HepG2 (cell line): ENCODE measurements around the gene TMOD3.

Source experiments
- CTCF ChIP-seq: sonication (generic); formaldehyde crosslinking; IDR thresholded peaks from 2 replicates; pipeline ENCODE4 v1.5.0; 2020; ENCODE audit warnings: mild to moderate bottlenecking, missing genetic modification reagents, moderate library complexity
- HNRNPH1 ChIP-seq: fragments of 200-400 bp; formaldehyde crosslinking; optimal IDR thresholded peaks from 2 replicates; pipeline ENCODE3; 2017; ENCODE audit warnings: mild to moderate bottlenecking, low read depth, low read length
- SALL2 ChIP-seq: sonication (generic); formaldehyde crosslinking; IDR thresholded peaks from 2 replicates; pipeline ENCODE4 v1.8.1; 2023; ENCODE audit warnings: mild to moderate bottlenecking, missing genetic modification reagents, inconsistent platforms
- ZC3H13 ChIP-seq: sonication (generic); formaldehyde crosslinking; IDR thresholded peaks from 2 replicates; pipeline ENCODE4 v1.8.1; 2023; ENCODE audit warnings: mild to moderate bottlenecking, missing genetic modification reagents, moderate library complexity
- ZNF274 ChIP-seq: sonication (generic); formaldehyde crosslinking; IDR thresholded peaks from 2 replicates; pipeline ENCODE4 v1.5.1; 2020; ENCODE audit warnings: mild to moderate bottlenecking, missing genetic modification reagents

GRCh38 chr15:51866751-51867150 lies 37.3 kb downstream of the TMOD3 start:
- no peak for TF ChIP-seq SALL2 (CRISPR knock-in tag)
- no peak for TF ChIP-seq CTCF (CRISPR knock-in tag)
- TF ChIP-seq ZC3H13 (CRISPR knock-in tag), result no peak
- TF ChIP-seq HNRNPH1, result no peak
- no peak for TF ChIP-seq ZNF274
